GM18511 (cell line): Measurements from ENCODE around the gene PRR19.
A peak's percentile ranks its signal among the peaks of the same experiment; 100 is the strongest.
"Not testable (repeated sequence)": the region's sequence is repeated elsewhere in the genome, so short reads cannot be mapped to it uniquely, and the experiment has no call there.

ENCODE experiments used
- ATAC-seq: cut with Tn5 transposase; IDR thresholded peaks from one replicate; pipeline ENCODE4 v1.9.1; 2021; ENCODE audit warnings: mild to moderate bottlenecking, moderate library complexity; ENCODE audit not compliant: unreplicated experiment

Gene PRR19, protein sequence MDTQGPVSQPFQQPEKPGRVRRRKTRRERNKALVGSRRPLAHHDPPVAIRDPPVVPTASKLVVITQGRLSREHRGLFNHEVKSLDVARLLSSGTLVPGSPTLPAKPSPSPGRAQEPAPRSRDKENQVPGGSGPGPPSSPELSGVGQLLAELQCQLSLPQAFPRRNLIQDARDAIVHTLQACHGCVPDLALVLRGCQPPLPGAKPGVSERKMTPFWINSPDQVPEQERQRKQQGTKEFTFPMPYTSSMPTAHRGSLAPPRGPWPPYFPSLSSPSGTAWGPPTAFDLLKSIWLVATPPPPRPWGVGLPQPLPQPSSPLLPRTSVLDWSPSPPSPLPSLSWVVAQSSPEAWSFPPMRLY

DNA sequence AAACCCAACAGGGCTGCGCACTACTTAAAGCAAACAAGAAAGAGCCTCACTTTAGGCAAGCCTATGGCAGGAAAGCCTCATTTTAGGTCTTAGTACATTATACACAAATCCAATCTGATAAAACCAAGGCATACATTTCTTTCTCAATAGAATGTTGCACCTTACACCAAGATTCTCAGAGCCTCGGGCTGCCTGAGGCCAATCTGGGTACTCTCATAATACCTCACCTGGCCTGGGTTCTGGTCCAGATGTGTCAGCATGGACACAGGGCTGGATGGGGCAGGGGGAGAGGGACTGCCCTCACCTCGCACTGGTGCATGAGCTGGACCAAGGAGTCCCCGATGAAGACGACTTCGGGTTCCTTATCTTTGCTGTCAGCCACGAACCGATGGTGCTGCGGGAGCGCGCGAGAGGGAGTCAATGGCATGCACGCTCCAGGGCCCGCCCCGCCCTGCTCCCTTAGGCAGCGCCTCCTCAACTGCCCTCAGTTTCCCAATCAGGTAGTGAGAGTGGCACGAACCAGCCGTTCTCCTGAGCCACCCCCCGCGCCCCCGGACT lies at the start of gene PRR19:
Gene PRR19 (plus strand): TSS at position 487 of the 558 bp plus-strand sequence. CDS start 7,453 bp downstream, outside the sequence.
- ATAC-seq: peak; percentile 31

DNA sequence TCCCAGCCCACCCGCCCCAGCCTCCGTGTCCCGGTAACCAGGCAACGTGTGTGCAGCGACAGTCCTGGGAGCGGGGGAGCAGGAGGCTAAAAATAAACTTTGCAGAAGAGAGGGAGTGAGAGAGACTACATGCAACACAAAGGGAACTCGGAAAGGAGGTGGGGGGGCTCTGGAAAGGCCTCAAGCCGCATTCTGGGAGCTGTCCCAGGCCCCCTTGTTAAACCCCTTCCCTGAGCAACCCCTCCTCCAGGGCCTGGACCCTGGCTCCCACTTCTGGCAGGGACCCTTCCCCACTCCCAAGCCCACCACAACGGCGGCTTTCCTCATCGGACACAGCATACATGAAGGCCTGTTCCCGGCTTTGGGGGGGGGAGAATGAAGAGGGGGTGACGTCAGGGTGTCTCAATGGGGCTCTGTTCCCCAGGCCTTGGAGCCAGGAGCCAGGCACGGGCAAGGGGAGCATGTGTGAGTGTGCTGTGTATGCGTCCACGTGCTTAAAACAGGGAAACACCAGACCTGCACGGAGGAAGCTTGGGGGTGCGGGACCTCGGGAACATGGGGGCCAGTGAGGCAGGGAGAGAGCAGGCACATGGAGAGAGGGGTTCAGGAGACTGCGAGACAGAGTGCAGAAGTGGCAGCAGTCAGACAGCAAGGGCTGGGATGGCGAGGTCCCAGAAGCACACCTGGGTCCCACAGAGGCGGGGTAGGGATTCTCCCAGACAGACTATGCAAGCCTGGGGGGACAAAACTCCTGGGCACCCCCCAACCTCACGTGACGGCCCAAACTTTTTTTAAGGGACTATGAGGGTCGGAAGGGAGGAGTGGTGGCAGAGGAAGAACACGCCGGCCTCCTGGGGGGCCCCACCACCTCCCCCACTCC lies 49.3 kb upstream of the PRR19 start:
- no peak for ATAC-seq

DNA sequence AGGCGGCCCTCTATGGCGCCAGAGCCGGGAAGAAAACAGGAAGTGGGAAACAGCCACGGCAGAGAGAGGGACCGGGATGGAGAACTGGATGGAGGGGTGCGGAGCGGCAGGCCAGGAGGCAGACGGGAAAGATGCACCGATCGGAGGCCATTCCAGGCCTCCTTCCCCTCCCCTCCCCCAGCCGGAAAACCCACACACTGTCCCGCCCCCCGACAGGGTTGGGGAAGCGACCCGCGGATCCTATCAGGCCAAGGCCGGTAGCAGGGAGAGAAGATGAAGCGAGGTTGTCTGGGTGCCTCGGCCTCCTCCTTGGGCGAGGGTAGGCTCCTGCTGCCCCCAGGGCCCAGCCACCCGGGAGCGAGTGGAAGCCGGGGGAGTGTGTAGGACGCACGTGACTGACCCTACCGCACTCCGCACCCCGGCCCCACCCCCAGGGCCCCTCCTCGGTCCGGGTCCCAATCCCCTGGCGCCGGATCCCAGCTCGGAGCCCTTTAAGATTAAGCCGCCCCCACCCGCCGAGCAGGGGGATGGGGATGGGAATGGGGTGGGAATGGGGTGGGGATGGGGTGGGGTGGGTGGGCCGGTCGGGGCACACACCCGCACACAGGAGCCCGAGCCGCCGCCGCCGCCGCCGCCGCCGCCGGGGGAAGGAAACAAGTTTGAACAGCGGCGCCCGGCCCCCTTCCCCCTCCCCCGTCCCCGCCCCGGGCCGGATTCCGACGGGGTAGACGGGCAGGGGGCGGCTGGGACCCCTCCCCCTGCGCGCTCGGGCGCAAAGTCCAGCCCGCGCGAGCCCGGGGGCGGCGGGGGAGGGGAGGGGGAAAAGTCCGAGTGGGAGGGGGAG lies 48.5 kb upstream of the PRR19 start:
- peak; percentile 27 for ATAC-seq

DNA sequence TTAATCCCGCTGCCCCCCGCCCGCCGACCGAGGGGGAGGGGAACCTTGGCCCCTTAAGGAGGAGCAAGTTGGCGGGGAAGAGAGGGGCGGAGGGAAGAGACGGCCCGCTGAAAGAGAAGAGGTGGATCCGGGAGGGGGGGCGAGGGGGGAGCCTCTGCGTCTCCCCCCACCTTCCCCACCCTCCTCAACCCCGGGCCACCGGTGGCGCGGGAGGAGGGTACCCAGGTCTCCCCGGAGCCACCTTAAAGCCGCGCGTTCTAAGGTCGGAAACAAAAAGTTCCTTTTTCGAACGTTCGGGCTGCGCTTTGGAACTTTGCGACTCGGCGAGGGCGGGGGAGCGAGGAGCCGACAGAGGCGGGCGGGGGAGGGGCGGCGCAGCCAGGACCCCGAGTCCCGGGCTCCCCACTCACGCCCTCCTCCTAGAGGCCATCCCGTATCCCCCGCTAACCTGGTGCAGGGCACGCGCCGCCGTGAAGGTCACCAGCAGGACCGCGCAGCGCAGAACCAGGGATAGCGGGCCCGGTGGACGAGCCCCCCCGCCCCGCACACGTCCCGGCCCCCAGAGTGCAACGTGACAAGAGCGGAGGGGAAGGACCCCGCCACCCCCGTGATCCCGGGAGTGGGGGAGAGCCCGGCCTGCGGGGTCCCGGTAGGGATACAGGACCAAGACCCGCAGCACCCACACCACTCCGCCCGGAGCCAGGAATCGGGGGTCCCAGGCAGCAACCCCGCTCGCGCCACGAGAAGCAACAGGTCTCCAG lies 47.7 kb upstream of the PRR19 start:
- ATAC-seq: peak; percentile 33

DNA sequence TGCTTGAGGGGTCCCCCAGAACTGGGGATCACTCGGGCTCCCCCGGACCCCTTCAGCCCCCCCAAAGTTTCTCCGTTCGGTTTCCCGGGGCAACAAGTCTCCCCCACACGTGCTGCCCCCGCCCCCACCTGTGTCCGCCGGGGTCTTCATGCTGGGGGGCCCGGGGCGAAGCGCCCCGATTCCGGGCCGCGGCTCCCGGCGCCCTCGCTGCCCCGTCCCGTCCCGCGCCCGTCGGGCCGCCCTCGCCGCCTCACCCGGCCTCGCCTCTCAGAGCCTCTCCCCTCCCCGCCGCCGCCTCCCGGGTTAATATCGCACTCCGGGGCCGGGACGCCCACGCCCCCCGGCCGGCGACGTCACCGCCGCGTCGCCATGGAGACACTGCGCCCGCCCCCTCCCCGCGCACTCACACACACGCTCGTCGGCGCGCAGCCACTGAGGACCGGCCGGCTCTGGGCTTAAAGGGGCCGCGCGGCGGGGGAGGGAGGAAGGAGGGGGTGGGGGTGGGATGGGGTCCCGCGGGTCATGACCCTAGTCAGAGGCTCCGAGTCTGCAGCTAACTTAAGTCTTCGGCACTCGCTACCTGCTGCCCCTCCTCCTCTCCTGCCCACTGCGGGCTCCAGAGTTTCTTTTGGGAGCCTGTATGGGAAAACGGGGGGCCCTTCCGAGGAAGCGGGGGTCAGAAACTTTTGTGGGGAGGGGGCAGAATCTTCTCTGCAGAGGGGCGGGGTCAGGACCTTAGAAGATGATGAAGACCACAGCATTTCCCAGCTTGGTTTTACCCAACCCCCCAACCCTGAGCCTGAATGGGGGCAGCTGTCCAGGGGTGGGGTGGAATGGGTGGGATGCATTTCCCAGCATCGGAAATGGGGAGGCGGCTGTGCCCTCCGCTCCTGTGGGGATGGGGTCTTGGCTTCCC lies 46.8 kb upstream of the PRR19 start, which contains the start of gene ERF:
Gene ERF (minus strand): TSS at position 279 of the 916 bp plus-strand sequence. CDS start 129 bp downstream, at position 150.
- ATAC-seq: peak; percentile 62

DNA sequence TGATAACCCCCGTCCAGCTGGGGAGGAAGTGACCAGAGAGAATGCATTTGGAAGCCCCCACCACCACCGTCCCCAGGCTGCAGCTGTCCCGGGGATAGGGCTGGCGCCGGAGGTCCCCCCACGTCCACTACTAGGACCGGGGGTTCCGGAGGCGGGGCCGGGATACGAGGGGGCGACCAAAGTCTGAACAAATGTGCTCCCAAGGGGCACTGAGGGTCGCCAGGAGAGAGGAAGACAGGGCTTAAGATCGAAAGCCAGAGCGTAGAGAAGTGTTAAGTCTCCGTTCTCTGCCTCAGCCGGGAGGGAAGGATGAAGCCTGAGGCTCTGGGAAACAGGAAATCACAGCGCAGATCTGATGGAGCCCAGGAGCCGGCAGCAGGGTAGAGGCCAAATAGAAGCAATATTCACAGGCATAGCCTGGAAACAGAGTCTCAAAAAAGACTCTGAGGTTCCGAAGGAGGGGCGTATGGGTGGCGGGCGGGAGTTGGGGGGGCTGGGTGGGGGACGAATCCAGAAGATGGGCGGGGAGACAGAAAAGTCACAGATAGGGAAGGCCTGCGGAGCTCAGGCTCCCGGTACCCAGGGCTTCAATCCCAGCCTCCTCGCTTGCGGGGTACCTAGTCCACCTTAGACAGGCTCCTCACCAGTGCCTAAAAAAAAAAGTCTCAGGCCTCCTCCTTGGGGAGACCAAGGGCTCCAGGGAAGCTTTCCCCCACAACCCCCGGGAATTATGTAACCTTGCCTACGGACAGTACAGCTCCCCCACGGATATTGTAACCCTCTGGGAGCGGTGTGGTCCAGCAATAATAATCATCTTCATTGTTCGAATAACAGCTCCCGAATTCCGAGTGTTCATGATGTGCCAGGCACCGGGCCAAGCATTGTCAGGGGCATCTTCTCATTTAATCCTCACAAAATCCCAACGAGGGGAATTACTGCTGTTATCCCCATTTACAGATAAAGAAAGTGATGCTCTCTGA lies 45.9 kb upstream of the PRR19 start:
- no peak for ATAC-seq

DNA sequence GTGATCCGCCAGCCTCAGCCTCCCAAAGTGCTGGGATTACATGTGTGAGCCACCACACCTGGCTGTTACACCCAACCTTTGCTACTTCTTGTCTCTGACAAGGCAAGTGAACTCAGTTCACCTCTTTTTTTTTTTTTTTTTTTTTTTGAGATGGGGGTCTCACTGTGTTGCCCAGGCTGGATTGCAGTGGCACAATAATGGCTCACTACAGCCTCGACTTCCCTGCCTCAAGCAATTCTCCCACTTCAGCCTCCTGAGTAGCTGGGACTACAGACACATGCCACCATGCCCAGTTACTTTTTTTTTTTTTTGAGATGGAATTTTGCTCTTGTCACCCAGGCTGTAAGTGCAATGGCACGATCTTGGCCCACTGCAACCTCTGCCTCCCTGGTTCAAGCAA lies 44.1 kb upstream of the PRR19 start:
- not testable (repeated sequence) for ATAC-seq

DNA sequence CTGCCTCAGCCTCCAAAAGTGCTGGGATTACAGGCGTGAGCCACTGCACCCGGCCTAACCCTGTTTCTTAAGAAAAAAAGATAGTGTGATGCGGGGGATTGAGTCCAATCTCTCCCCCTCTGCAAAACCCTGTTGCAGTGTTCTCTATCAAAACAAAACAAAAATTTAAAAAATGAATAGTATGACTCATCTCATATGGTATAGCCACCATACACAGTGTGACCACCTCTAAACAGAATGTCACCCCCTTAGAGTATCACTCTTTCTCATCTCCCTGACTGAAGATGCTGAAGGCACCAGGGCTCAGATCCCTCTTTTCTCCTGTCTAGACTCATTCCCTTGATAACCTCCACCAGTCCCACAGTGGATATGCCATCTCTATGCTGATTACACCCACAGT lies 40.2 kb upstream of the PRR19 start:
- no peak for ATAC-seq

DNA sequence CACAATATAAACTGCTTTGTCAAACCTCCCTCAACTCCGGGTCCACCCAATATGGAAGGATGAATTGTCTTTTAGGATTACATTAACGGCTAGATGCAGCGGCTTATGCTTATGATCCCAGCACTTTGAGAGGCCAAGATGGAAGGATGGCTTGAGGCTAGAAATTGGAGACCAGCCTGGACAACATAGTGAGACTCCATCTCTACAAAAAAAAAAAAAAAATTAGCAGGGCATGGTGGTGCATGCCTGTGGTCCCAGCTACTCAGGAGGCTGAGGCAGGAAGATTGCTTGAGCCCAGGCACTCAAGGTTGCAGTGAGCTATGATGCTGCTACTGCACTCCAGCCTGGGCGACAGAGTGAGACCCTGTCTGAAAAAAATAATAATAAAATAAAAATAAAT lies 35.8 kb upstream of the PRR19 start:
- not testable (repeated sequence) for ATAC-seq

DNA sequence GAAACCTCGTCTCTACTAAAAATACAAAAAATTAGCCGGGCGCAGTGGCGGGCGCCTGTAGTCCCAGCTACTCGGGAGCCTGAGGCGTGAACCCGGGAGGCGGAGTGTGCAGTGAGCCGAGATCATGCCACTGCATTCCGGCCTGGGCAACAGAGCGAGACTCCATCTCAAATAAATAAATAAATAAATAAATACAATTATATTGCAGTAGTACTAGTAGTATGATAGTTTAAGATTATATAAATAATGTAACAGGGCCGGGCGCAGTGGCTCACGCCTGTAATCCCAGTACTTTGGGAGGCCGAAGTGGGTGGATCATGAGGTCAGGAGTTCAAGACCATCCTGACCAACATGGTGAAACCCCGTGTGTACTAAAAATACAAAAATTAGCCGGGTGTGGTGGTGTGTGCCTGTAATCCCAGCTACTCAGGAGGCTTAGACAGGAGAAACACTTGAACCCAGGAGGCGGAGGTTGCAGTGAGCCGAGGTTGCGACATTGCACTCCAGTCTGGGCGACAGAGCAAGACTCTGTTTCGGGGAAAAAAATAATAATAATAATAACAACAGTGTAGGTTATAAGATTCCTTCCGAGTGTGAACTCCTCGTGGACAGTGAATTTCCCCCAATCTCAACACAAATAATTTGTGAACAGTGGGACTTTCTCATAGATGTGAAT lies 34.9 kb upstream of the PRR19 start:
- not testable (repeated sequence) for ATAC-seq

DNA sequence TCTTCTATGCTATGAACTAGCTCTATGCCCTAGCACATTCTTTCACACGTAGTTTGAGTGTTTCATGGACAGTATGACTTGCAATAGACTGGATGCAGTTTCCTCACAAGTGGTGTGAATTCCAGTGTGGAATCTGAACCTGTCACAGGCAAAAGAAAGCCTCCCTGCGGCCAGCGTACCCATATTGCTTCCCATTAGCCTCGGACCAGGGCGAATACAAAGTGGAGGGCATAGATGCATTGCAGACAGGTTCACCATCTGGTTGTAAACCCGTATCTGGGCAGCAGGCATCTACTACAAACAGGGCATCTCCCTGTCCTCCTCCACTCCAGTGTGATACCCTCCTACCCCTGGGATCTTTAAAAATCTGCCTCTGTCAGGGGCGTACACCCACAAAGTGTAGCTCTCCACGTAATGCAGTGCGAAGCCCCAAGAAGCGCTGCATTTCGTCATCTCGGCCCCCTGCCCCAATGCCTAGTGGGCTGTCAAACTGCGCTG lies 34.2 kb upstream of the PRR19 start:
- ATAC-seq: no peak

DNA sequence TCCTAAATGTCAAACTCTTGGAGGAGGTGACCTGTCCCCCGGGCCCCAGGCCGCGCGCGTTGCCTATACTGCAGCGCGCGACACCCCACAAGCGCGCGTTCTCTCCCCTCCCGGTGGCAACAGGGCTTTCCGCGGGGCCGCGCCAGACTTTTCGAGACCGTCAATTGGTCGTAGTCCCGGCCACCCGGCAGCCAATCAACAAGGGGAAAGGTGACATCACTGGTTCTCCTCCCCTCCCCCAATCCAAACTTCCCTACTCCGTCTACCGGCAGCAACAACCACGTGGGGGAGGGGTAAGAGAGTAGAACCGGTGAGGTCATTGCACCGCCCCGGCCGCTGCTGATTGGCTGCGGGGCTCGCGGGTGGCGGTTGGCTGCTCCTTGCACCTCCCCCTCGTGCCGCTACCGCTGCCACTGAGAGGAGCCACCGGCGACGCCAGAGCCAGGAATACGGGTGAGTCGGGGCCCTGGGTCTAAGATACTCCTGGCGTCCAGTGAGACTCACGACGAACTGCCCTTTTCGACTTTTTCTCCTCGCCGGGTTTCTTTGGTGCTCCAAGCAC lies 33.7 kb upstream of the PRR19 start:
- ATAC-seq: peak; percentile 63

DNA sequence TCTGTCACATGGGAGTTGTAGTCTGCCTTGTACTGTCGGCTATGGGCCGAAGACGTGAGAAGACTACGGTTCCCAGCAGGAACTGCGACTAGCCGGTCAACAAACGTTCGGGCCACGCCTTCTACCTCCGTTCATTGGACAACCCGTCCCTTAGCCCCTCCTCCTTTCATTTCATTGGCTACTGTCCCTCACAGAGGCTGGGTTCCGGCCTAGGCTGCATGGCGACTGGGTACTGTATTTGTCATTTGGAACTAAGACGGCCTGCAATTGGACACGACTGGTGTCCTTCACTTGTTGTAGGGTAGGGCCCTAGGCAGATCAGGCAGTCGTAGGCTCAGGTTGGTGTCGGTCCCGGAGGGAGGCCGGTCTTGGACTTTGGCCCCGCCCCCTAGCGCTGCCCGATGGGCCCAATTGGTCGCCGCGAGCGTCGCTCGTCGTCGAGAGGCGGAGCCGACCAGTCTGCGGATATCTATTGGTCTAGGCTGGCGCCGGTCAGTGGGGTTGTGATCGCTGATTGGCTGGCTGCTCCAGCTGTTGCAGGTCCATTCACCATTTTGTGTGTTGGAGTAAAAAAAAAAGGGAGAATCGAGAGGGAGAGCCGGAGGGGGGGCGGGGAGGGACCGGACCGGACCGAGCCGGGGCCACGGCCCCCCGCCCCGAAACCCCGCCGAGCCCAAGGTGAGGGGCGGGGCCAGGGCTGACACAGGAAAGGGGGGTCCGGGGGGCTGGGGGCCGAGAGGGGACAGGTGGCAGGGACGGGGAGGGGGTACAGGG lies 33.0 kb upstream of the PRR19 start, which contains the start of gene CIC:
Gene CIC (plus strand): TSS at position 549 of the 774 bp plus-strand sequence. CDS start 2,532 bp downstream, outside the sequence.
- ATAC-seq: peak; percentile 85

DNA sequence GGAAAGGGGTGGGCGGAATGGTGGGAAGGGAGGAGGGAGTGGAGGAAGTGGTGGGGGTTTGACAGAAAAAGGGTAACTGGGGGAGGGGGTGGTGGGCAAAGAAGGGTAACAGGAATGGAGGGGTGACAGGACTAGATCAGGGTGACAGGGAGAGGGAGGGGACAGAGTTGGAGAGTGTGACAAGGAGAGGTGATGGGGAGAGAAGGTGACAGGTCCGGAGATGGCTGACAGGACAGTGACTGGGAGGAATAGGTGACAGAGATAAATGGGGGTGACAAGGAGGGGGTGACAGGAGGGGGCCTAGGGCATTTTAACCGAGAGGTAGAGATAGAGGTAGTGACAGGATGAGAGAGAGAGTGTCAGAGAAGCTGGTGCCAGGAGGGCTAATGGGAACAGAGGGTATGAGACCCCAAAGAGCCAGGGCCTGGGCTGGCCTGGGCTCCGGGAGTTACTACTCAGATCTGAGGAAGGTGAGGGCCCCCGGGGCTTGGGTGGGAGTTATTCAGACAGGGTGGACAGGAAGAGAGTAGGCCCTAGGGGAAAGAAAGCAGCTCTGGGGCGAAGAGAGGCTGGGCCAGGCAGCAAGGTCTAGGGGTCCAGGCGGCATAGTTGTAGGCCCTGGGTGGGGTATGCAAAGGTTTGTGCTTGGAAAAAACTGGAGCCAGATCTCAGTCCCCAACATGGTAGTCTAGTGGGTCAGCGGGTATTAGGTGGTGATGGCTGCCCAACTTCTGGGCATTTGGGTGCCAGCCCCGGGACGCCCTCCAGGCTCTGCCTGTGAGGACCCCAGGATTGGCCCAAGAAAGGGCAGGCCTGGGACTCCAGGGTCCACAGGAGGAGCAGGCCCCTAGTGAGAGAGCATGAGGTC lies 32.2 kb upstream of the PRR19 start:
- no peak for ATAC-seq
